Measurements from ENCODE around the gene HAO2. TPM values are rescaled to one million over a fixed set of nuclear protein-coding genes. Genes with fewer than 3 reads are reported as not detected.

HAO2 gene
- total and polyA plus RNA-seq, 2 donors (not counting 3 experiments of a cell fraction or from before 2014, with no cell fraction given) = not detected

- no peaks in the 10 kb centered on the region for H3K9me1 ChIP-seq (replicated peaks; ENCODE audit: control insufficient read depth, extremely low read depth, insufficient read depth, low read length)
- no peak overlapping the region for H3K4me3 ChIP-seq (replicated peaks in 1 of 3; ENCODE audit: insufficient read depth in 1 of 3, low read depth in 1 of 3, low read length in 3 of 3)
- H3K4me1 ChIP-seq (ENCODE audit: control insufficient read depth, extremely low read depth, insufficient read depth, low read length) = peaks cover 2% of the 10 kb centered on the region
- DNase-seq (ENCODE audit: low read depth, low spot score) (no peak), FAIRE-seq (no peak)
- ChIA-PET CTCF (interaction anchor here (1.9 kb wide), 1 partner anchor 49 kb away, joined by 7 read pairs; no protein-coding TSS in a partner anchor), POLR2A (no interaction called here)
- H3K9me3 ChIP-seq (replicated peaks; ENCODE audit: control insufficient read depth, insufficient read depth, low read length) = no peaks in the 10 kb centered on the region
- H3K79me2 ChIP-seq (ENCODE audit: control insufficient read depth, insufficient read depth, low read length) = no peaks in the 10 kb centered on the region
- TF ChIP-seq MAX (IDR thresholded peaks at IDR 0.05; ENCODE audit: insufficient read depth, insufficient read length) (no peak), POLR2AphosphoS5 (IDR thresholded peaks at IDR 0.05; ENCODE audit: insufficient read depth, low read depth, low read length) (no peak), POLR2A (IDR thresholded peaks at IDR 0.05; ENCODE audit: low read depth, low read length) (no peak), MYC (IDR thresholded peaks at IDR 0.05; ENCODE audit: low read depth, low read length) (no peak)
- no peak overlapping the region for H3K9ac ChIP-seq (replicated peaks; ENCODE audit: extremely low read depth, insufficient read depth, low read length)
- dilution Hi-C loops (cut with MboI; ENCODE audit: extremely low pct_ligation_motif_present, low sequenced_read_pairs) (no loop called here), intact Hi-C loops (cut with micrococcal nuclease) (no loop called here)
- H4K20me1 ChIP-seq (replicated peaks; ENCODE audit: control insufficient read depth, extremely low read depth, insufficient read depth, low read length) = no peaks in the 10 kb centered on the region
- no peaks in the 10 kb centered on the region for H3K36me3 ChIP-seq (ENCODE audit: control insufficient read depth in 2 of 2, extremely low read depth in 1 of 2, insufficient read depth in 2 of 2, low read length in 2 of 2)
- peaks cover 2 to 5% of the 10 kb centered on the region in 2 experiments for H3K27me3 ChIP-seq (ENCODE audit: control insufficient read depth in 2 of 2, insufficient read depth in 2 of 2, low read length in 2 of 2)
- BruUV-seq (replicated peaks) = no TSS peak
- no peak overlapping the region for H3K4me2 ChIP-seq (ENCODE audit: insufficient read depth, low read length)
- H2AFZ ChIP-seq (ENCODE audit: low read depth, low read length) = no peak overlapping the region
- no peak overlapping the region for H3K27ac ChIP-seq (ENCODE audit: insufficient read depth, low read depth, low read length)
Measured at GRCh38 chr1:119323216-119323982, 45.2 kb upstream of the HAO2 start.

DNA sequence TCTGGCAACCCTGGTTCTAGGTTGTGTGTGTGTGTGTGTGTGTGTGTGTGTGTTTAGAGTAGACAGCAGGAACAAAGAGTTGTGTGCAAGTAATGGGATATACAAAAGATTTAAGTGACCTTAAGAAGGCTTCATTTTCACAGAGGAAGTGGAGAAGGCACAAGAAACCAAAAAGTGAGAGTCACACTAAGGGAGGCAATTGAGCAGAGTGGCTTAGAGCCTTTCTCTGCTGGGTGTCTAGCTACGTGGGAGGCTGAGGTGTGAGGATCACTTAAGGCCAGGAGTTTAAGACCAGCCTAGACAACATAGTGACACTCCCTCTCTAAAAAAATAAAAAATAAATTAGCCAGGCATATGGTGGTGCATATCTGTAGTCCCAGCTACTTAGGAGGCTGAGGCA is 44.4 kb upstream of the HAO2 start:
- Histone ChIP-seq H3K9ac (replicated peaks; ENCODE audit: extremely low read depth, insufficient read depth, low read length) (no peak overlapping the region), H4K20me1 (replicated peaks; ENCODE audit: control insufficient read depth, extremely low read depth, insufficient read depth, low read length) (no peaks in the 10 kb centered on the region), H3K79me2 (ENCODE audit: control insufficient read depth, insufficient read depth, low read length) (no peaks in the 10 kb centered on the region), H3K4me1 (ENCODE audit: control insufficient read depth, extremely low read depth, insufficient read depth, low read length) (peaks cover 2% of the 10 kb centered on the region), H3K4me3 (replicated peaks in 1 of 3; ENCODE audit: insufficient read depth in 1 of 3, low read depth in 1 of 3, low read length in 3 of 3) (no peak overlapping the region), H3K4me2 (ENCODE audit: insufficient read depth, low read length) (no peak overlapping the region), H3K9me1 (replicated peaks; ENCODE audit: control insufficient read depth, extremely low read depth, insufficient read depth, low read length) (no peaks in the 10 kb centered on the region), H3K27ac (ENCODE audit: insufficient read depth, low read depth, low read length) (no peak overlapping the region), H3K9me3 (replicated peaks; ENCODE audit: control insufficient read depth, insufficient read depth, low read length) (no peaks in the 10 kb centered on the region), H3K36me3 (ENCODE audit: control insufficient read depth in 2 of 2, extremely low read depth in 1 of 2, insufficient read depth in 2 of 2, low read length in 2 of 2) (no peaks in the 10 kb centered on the region), H2AFZ (ENCODE audit: low read depth, low read length) (no peak overlapping the region), H3K27me3 (ENCODE audit: control insufficient read depth in 2 of 2, insufficient read depth in 2 of 2, low read length in 2 of 2) (peaks cover 2 to 3% of the 10 kb centered on the region in 2 experiments)
- DNase-seq (ENCODE audit: low read depth, low spot score) (no peak), FAIRE-seq (no peak)
- ChIA-PET CTCF (interaction anchor here (1.1 to 1.9 kb wide), 3 partner anchors 44 to 49 kb away, joined by 3 to 7 read pairs (median 7); no protein-coding TSS in a partner anchor), POLR2A (no interaction called here)
- intact Hi-C loops (cut with micrococcal nuclease) (no loop called here), dilution Hi-C loops (cut with MboI; ENCODE audit: extremely low pct_ligation_motif_present, low sequenced_read_pairs) (no loop called here)
- TF ChIP-seq GATA2 (IDR thresholded peaks at IDR 0.05; ENCODE audit: insufficient read depth, insufficient read length, low read depth, low read length) (no peak), POLR2A (IDR thresholded peaks at IDR 0.05; ENCODE audit: low read depth, low read length) (no peak), MYC (IDR thresholded peaks at IDR 0.05; ENCODE audit: low read depth, low read length) (no peak), JUN (IDR thresholded peaks at IDR 0.05; ENCODE audit: borderline replicate concordance, insufficient read depth, insufficient read length, low read depth) (no peak), EZH2 (IDR thresholded peaks at IDR 0.05; ENCODE audit: borderline replicate concordance, low read depth, low read length, severe bottlenecking) (no peak), MAX (IDR thresholded peaks at IDR 0.05; ENCODE audit: insufficient read depth, insufficient read length) (no peak)
- TF ChIP-seq, protein P1, sequence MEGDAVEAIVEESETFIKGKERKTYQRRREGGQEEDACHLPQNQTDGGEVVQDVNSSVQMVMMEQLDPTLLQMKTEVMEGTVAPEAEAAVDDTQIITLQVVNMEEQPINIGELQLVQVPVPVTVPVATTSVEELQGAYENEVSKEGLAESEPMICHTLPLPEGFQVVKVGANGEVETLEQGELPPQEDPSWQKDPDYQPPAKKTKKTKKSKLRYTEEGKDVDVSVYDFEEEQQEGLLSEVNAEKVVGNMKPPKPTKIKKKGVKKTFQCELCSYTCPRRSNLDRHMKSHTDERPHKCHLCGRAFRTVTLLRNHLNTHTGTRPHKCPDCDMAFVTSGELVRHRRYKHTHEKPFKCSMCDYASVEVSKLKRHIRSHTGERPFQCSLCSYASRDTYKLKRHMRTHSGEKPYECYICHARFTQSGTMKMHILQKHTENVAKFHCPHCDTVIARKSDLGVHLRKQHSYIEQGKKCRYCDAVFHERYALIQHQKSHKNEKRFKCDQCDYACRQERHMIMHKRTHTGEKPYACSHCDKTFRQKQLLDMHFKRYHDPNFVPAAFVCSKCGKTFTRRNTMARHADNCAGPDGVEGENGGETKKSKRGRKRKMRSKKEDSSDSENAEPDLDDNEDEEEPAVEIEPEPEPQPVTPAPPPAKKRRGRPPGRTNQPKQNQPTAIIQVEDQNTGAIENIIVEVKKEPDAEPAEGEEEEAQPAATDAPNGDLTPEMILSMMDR (IDR thresholded peaks at IDR 0.05; ENCODE audit: extremely low read depth in 1 of 2, insufficient read depth in 1 of 2, low read depth in 1 of 2, low read length in 2 of 2) = no peak
- BruUV-seq (replicated peaks) = no TSS peak

All from endothelial cell of umbilical vein (primary cell).